Right lobe of liver (tissue), 4 donors: ENCODE results near the gene ZNF391.

Experiments
- POLR2A ChIP-seq: fragments of 450-650 bp; IDR thresholded peaks from one replicate; pipeline ENCODE4 v1.6.1; 2017; ENCODE audit warnings: antibody characterized with exemption, mild to moderate bottlenecking
- TF ChIP-seq, protein P1 (sequence below), 4 donors: fragments of 200-600 bp in 3 of 4; fragments of 450-650 bp in 1 of 4; IDR thresholded peaks; one replicate each; pipeline versions ENCODE4 v1.5.1 to v1.8.0; 2016 to 2022; ENCODE audit warnings: antibody characterized with exemption in 4 of 4, mild to moderate bottlenecking in 2 of 4
- donor health status: DM: no; HTN: no; CAD: no.
- donor health status: DM: no; HTN: no; CAD: no.
- donor health status: DM: no; HTN: yes; CAD: no.

DNA sequence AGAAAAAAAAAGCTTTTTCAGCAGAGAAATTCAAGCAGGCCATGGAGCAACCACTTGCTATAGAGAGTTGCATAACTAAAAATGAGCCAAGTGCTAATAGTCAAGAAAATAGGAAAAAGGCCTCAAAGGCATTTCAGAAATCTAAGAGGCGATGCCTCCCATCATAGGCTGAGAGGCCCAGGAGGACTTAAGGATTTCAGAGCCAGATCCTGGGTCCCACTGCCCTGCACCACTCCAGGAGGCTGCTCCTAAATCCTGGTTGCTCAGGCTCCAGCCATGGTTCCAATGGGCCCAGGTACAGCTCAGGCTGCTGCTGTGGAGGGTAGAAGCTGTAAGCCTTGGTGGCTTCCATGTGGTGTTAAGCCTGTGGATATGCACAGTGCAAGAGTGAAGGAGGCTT lies 5.5 kb downstream of the ZNF391 start:
- TF ChIP-seq, protein P1, sequence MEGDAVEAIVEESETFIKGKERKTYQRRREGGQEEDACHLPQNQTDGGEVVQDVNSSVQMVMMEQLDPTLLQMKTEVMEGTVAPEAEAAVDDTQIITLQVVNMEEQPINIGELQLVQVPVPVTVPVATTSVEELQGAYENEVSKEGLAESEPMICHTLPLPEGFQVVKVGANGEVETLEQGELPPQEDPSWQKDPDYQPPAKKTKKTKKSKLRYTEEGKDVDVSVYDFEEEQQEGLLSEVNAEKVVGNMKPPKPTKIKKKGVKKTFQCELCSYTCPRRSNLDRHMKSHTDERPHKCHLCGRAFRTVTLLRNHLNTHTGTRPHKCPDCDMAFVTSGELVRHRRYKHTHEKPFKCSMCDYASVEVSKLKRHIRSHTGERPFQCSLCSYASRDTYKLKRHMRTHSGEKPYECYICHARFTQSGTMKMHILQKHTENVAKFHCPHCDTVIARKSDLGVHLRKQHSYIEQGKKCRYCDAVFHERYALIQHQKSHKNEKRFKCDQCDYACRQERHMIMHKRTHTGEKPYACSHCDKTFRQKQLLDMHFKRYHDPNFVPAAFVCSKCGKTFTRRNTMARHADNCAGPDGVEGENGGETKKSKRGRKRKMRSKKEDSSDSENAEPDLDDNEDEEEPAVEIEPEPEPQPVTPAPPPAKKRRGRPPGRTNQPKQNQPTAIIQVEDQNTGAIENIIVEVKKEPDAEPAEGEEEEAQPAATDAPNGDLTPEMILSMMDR (IDR thresholded peaks at IDR 0.05), result no peak
- TF ChIP-seq POLR2A, result no peak
